GM23248 (cell line): ENCODE data around the gene HNRNPA2B1. TPM values are rescaled to one million over a fixed set of nuclear protein-coding genes. Genes with fewer than 3 reads are reported as not detected.
"Not testable (repeated sequence)": the region's sequence is repeated elsewhere in the genome, so short reads cannot be mapped to it uniquely, and the experiment has no call there.

ENCODE experiments used
- DNase-seq: peaks from one replicate; pipeline ENCODE4 v3.0.0-alpha.2; 2015
- H2AFZ ChIP-seq: fragments of 200-600 bp; sonication (generic); 2 replicates; pipeline ENCODE4 v1.6.1; 2016; ENCODE audit warnings: antibody characterized with exemption
- H3F3A ChIP-seq: fragments of 200-600 bp; sonication (generic); 2 replicates; pipeline ENCODE4 v1.6.1; 2016; ENCODE audit warnings: mild to moderate bottlenecking, antibody characterized with exemption, mixed run types; ENCODE audit not compliant: insufficient read depth
- H3K27ac ChIP-seq: fragments of 200-600 bp; sonication (generic); 2 replicates; pipeline ENCODE4 v1.5.1; 2016; ENCODE audit warnings: mild to moderate bottlenecking
- H3K27me3 ChIP-seq: fragments of 200-600 bp; sonication (generic); replicated peaks from 2 replicates; pipeline ENCODE4 v1.6.1; 2016; ENCODE audit warnings: mild to moderate bottlenecking; ENCODE audit not compliant: insufficient read depth
- H3K36me3 ChIP-seq: fragments of 200-600 bp; sonication (generic); 2 replicates; pipeline ENCODE4 v1.6.1; 2016; ENCODE audit warnings: low read depth, mild to moderate bottlenecking
- H3K4me1 ChIP-seq: fragments of 200-600 bp; sonication (generic); 2 replicates; pipeline ENCODE4 v1.6.1; 2016; ENCODE audit warnings: mild to moderate bottlenecking; ENCODE audit not compliant: insufficient read depth
- H3K4me2 ChIP-seq: fragments of 200-600 bp; sonication (generic); one replicate; pipeline ENCODE4 v1.6.1; 2016; ENCODE audit warnings: mild to moderate bottlenecking; ENCODE audit not compliant: unreplicated experiment
- H3K4me3 ChIP-seq: fragments of 200-600 bp; sonication (generic); 2 replicates; pipeline ENCODE4 v1.5.1; 2016; ENCODE audit warnings: mild to moderate bottlenecking
- H3K79me2 ChIP-seq: fragments of 200-600 bp; sonication (generic); 2 replicates; pipeline ENCODE4 v1.6.1; 2016; ENCODE audit warnings: mild to moderate bottlenecking; ENCODE audit not compliant: insufficient read depth
- H3K9ac ChIP-seq: fragments of 200-600 bp; sonication (generic); 2 replicates; pipeline ENCODE4 v1.6.1; 2016; ENCODE audit warnings: mild to moderate bottlenecking
- H3K9me2 ChIP-seq: fragments of 200-600 bp; sonication (generic); 2 replicates; pipeline ENCODE4 v1.6.1; 2016; ENCODE audit warnings: mixed run types, mild to moderate bottlenecking, moderate library complexity; ENCODE audit not compliant: insufficient read depth
- H3K9me3 ChIP-seq: fragments of 200-600 bp; sonication (generic); one replicate; pipeline ENCODE4 v1.6.1; 2017; ENCODE audit warnings: low read depth
- H4K20me1 ChIP-seq: fragments of 200-600 bp; sonication (generic); 2 replicates; pipeline ENCODE4 v1.6.0; 2016; ENCODE audit not compliant: insufficient read depth
- EZH2 ChIP-seq: fragments of 200-600 bp; sonication (generic); IDR thresholded peaks from 2 replicates; pipeline ENCODE4 v1.6.1; 2018; ENCODE audit warnings: antibody characterized with exemption, mild to moderate bottlenecking; ENCODE audit not compliant: insufficient read depth, poor library complexity, severe bottlenecking
- EZH2phosphoT487 ChIP-seq: fragments of 200-600 bp; sonication (generic); IDR thresholded peaks from 2 replicates; pipeline ENCODE4 v1.6.1; 2018; ENCODE audit warnings: antibody characterized with exemption, moderate library complexity, mild to moderate bottlenecking, low read depth; ENCODE audit not compliant: insufficient read depth
- WGBS, 2 experiments: methylation state at CpG; one replicate each; pipeline ENCODE4 v1.1.6; 2015 to 2017; ENCODE audit warnings: low lambda C conversion rate in 2 of 2, low coverage in 1 of 2; ENCODE audit errors: missing lambda C conversion rate in 2 of 2; 5-methylcytosine and 5-hydroxymethylcytosine counted together
- in situ Hi-C: fragments of 300-500 bp; cut with MboI; formaldehyde crosslinking; loops from 2 replicates; pipeline ENCODE4 v1.15.0; 2020
- polyA plus RNA-seq: library from polyadenylated mRNA; unstranded; fragments of >200 nt; fragmentation: Nextera tagmentation; extraction: Ambion mirVana; gene quantifications from 2 replicates; pipeline ENCODE4 v1.2.1, GENCODE V29; 2016
- total RNA-seq: library from RNA; depleted of rRNA; stranded (reverse); fragments of >200 nt; shearing (Covaris generic); gene quantifications from 2 replicates; pipeline ENCODE4 v1.2.3, GENCODE V29; 2014

HNRNPA2B1 gene
- total and polyA plus RNA-seq, 2 experiments from 2014 or later: 134 to 529 TPM

GRCh38 chr7:26195867-26196657, 4.5 kb downstream of the HNRNPA2B1 start:
- peak overlapping the region; percentile 90 for H3K4me2 ChIP-seq
- peaks cover 47% of the 10 kb centered on the region for H4K20me1 ChIP-seq
- H3K9ac ChIP-seq: peak overlapping the region; percentile 98
- no peaks in the 10 kb centered on the region for H3K9me3 ChIP-seq
- peaks cover 81% of the 10 kb centered on the region for H3F3A ChIP-seq
- no peak overlapping the region for H2AFZ ChIP-seq
- H3K27me3 ChIP-seq: no peaks in the 10 kb centered on the region
- peaks cover 95% of the 10 kb centered on the region for H3K79me2 ChIP-seq
- H3K9me2 ChIP-seq: no peaks in the 10 kb centered on the region
- WGBS, 2 experiments: 63% methylated on average over 10 of the region's 10 CpGs
- no peak for TF ChIP-seq EZH2phosphoT487
- no peak for TF ChIP-seq EZH2
- H3K4me3 ChIP-seq: peak overlapping the region; percentile 86
- no peak for DNase-seq
- peak overlapping the region; percentile 30; the same call in 1 of the 2 replicates for H3K27ac ChIP-seq
- peaks cover 26% of the 10 kb centered on the region for H3K4me1 ChIP-seq
- in situ Hi-C loops: loop anchor here (10.0 kb wide), 1 partner anchor 969 kb away; the partner anchor contains the start of gene HOXA9
- peaks cover 80% of the 10 kb centered on the region for H3K36me3 ChIP-seq

- peak overlapping the region; percentile 90 for H3K4me2 ChIP-seq
Measured at GRCh38 chr7:26195182-26195581, 5.4 kb downstream of the HNRNPA2B1 start.

DNA sequence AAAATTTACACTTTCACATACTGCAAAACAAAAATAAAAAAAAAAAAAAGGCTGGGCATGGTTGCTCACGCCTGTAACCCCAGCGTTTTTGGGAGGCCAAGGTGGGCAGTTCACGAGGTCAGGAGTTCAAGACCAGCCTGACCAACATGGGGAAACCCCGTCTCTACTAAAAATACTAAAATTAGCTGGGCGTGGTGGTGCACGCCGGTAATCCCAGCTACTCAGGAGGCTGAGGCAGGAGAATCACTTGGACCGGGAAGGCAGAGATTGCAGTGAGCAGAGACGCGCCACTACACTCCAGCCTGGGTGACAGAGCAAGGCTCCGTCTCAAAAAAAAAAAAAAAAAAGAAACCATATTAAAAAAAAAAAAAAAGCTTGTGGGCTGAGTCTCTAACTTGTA, 5.8 kb downstream of the HNRNPA2B1 start:
- in situ Hi-C loops: loop anchor here (10.0 kb wide), 1 partner anchor 970 kb away; the partner anchor contains the start of gene HOXA9

More at GRCh38 chr7:26195182-26195581, 5.4 kb downstream of the HNRNPA2B1 start:
- Histone ChIP-seq H3K27me3 (no peaks in the 10 kb centered on the region), H3K9me3 (no peaks in the 10 kb centered on the region), H3K27ac (no peak overlapping the region), H2AFZ (no peak overlapping the region), H3K9ac (0 out of 2 replicates have a peak overlapping the region, but pooled peaks have one; percentile 98), H3K4me1 (peaks cover 26% of the 10 kb centered on the region), H3F3A (peaks cover 90% of the 10 kb centered on the region), H3K4me3 (peak overlapping the region; percentile 86; the same call in 1 of the 2 replicates), H3K9me2 (no peaks in the 10 kb centered on the region), H3K79me2 (peaks cover 100% of the 10 kb centered on the region), H4K20me1 (peaks cover 47% of the 10 kb centered on the region), H3K36me3 (peaks cover 89% of the 10 kb centered on the region)
- no peak for DNase-seq
- no peak for TF ChIP-seq EZH2
- no peak for TF ChIP-seq EZH2phosphoT487
- 87 to 91% methylated on average over 5 of the region's 5 CpGs for WGBS, 2 experiments
- in situ Hi-C loops: loop anchor here (10.0 kb wide), 1 partner anchor 970 kb away; the partner anchor contains the start of gene HOXA9

GRCh38 chr7:26193432-26194207, 6.9 kb downstream of the HNRNPA2B1 start:
- H2AFZ ChIP-seq: no peak overlapping the region
- peaks cover 91% of the 10 kb centered on the region for H3F3A ChIP-seq
- in situ Hi-C loops: loop anchor here (10.0 kb wide), 1 partner anchor 971 kb away; the partner anchor contains the start of gene HOXA9
- H3K9ac ChIP-seq: peak overlapping the region; percentile 2; the same call in 1 of the 2 replicates
- WGBS, 2 experiments: 77% methylated on average over 8 of the region's 8 CpGs
- no peaks in the 10 kb centered on the region for H3K9me3 ChIP-seq
- peaks cover 96% of the 10 kb centered on the region for H3K36me3 ChIP-seq
- TF ChIP-seq EZH2phosphoT487 (no peak), EZH2 (no peak)
- peak overlapping the region; percentile 1 for H3K4me2 ChIP-seq
- no peak overlapping the region for H3K4me3 ChIP-seq
- H3K27ac ChIP-seq: no peak overlapping the region
- H3K27me3 ChIP-seq: no peaks in the 10 kb centered on the region
- no peaks in the 10 kb centered on the region for H3K9me2 ChIP-seq
- peaks cover 26% of the 10 kb centered on the region for H3K4me1 ChIP-seq
- peaks cover 95% of the 10 kb centered on the region for H3K79me2 ChIP-seq
- DNase-seq: no peak
- H4K20me1 ChIP-seq: peaks cover 45% of the 10 kb centered on the region

More for the DNA sequence above, 5.8 kb downstream of the HNRNPA2B1 start:
- peaks cover 91% of the 10 kb centered on the region for H3F3A ChIP-seq
- peaks cover 93% of the 10 kb centered on the region for H3K36me3 ChIP-seq
- not testable (repeated sequence) for H3K9ac ChIP-seq, H3K4me3 ChIP-seq, H3K9me2 ChIP-seq, DNase-seq, H3K9me3 ChIP-seq, H3K27ac ChIP-seq, H3K27me3 ChIP-seq, H3K4me2 ChIP-seq, H2AFZ ChIP-seq
- 70 to 71% methylated on average over 10 to 11 of the region's 11 CpGs for WGBS, 2 experiments
- H3K4me1 ChIP-seq: peaks cover 26% of the 10 kb centered on the region
- peaks cover 47% of the 10 kb centered on the region for H4K20me1 ChIP-seq
- H3K79me2 ChIP-seq: peaks cover 98% of the 10 kb centered on the region
